Activated naive CD8-positive, alpha-beta T cell treated with anti-CD3 and anti-CD28 coated beads, Interleukin-2, amount 50 U/mL, for 16 hours (primary cell): ENCODE measurements around the gene OR10T2.
"Not testable (repeated sequence)": the region's sequence is repeated elsewhere in the genome, so short reads cannot be mapped to it uniquely, and the experiment has no call there.

ENCODE experiments used
- DNase-seq: peaks from one replicate; pipeline ENCODE4 v3.0.0-alpha.2; 2020; ENCODE audit warnings: low read depth, low spot score

The OR10T2 gene

GRCh38 chr1:158356616-158357015 lies 42.6 kb downstream of the OR10T2 start:
- no peak for DNase-seq

- no peak for DNase-seq
Observed at GRCh38 chr1:158355773-158356285, 43.4 kb downstream of the OR10T2 start.

GRCh38 chr1:158354255-158354654 lies 45.0 kb downstream of the OR10T2 start:
- no peak for DNase-seq

GRCh38 chr1:158353303-158354075 lies 45.8 kb downstream of the OR10T2 start, which contains the start of gene CD1E:
Gene CD1E (plus strand): TSS chr1:158353894. CDS start chr1:158353989, 95 bp downstream.
- DNase-seq, result no peak

- not testable (repeated sequence) for DNase-seq
Observed at GRCh38 chr1:158348946-158349345, 50.3 kb downstream of the OR10T2 start.
